T-helper 2 cell (primary cell): ENCODE measurements around the gene AS3MT.

Source experiments
- DNase-seq, 5 experiments: peaks; one replicate each; pipeline versions ENCODE4 v3.0.0 to v3.0.0-alpha.2; 2012 to 2022

Gene AS3MT

DNA sequence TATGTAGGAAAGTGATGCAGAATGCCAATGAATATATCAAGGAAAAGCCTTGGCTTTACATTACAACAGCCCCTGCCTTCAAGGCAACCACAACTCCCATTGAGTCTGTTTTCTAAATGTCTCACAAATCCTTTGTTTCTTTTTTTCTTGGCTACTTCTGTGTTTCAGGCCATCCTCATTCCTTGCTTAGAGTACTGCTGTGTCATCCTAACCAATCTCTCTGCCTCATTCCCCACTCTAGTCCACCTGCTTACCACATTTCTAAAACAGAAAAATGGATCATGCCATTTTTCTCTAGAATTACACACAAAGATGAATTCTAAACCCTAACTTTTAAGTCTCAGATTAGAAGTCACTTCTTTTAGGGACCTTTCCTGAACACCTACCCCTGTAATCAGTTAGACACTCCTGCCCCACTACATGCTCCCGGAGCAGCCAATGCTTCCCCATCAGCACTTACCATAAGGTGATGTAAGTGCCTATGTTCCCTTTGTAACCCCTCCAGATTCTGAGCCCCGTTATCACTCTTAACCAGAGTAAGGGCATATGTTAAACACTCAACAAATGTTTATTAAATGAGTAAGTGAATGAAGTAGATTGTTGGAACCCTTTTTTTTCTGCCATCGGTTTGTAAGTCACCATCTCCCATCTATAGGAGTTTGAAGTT is 12.4 kb upstream of the AS3MT start:
- no peak for DNase-seq

DNA sequence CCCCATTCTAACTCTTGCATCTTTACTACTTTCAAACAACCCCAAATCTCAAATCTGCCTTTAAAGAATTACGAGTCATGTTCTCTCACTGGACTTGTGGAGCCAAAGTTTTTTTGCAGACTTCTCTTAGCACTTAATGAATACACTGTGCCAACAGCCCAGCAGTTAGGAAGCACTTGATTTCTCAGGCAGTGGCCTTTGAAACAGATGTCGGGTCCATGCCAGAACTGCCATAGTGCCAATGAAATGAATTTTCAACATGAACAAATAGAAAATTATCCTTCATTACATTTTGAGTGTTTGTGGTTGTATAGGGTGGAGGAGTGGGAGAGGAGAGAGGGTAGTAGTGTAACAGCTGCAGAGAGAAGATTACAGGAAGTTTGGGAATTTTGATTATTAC is 9.4 kb upstream of the AS3MT start:
- no peak for DNase-seq

DNA sequence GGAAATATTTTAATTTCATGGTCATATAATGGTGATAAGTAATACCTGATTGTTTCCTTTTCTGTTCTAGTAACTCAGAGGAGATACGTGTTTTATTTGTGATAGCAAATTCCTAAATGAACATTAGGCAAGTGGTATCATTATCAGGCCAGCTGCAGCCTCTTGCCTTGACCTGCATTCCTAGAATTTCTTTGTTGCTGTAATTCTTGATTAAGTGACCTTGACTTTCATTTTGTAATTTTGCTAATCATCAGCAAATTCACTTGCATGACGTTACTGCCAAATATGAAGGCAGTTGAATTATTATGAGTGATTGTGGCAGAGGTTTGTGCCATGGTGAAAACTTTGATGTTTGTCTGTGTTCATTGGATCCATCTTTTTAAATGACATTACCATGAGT is 5.6 kb upstream of the AS3MT start:
- DNase-seq: no peak

DNA sequence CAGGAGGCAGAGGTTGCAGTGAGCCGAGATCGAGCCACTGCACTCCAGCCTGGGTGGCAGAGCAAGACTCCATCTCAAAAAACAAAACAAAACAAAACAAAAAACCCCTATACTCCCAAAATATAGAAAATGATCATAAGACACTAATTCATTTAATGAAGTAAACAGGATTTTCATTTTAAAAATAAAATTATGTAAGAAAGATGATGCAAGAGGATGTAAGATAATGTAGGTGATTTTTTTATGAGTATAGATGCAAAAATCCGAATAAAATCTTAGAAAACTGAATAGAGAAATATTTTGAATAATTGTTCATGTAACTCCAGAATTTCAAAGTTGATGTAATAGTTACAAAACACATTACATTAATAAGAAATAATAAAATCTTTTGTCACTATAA is 3.6 kb upstream of the AS3MT start:
- DNase-seq: no peak

DNA sequence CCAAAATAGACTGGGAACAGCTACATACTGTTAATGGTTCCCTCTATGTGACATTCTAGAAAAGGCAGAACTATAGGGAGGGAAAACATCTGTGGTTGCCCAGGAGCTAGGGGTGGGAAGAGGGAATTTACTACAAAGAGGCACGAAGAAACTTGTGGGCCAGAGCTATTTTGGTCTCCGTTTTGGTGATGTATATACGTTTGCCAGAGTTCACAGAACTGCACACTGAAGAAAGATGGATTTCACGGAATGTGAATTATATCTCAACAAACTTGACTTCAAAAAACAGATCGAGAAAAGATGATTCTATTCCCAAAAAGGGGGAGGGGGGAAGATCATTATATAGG is 386 bp upstream of the AS3MT start:
- no peak for DNase-seq

DNA sequence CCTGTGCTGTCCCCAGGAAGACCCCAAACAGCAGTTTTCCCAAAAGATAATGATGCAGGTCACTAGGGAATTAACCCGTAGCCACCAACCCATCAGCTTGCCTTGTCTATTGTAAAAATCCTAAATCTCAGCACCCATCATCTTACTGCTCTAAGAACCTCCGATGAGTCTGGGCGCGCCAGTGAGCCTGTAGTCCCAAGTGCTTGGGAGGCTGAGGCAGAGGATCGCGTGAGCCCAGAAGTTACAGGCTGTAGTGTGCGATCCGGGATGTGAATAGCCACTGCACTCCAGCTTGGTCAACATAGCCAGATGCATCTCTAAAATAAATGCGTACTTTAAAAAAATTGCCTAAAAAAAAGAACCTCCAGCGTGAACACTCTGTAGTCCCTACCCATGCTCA is 951 bp downstream of the AS3MT start:
- no peak for DNase-seq

DNA sequence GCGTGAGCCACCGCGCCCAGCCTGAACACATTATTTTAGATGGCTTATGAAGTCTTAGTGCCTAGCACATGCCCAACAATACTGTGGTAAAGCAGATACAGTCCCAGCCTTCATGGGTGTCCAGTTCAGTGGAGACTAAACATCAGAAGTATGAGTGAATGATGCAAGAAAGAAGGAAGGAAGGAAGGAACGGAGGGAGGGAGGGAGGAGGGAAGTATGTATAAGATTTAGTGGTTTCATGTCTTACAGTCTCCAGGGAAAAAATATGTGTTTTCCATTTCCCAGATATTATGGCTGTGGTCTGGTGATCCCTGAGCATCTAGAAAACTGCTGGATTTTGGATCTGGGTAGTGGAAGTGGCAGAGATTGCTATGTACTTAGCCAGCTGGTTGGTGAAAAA is 2.9 kb downstream of the AS3MT start:
- DNase-seq: no peak

DNA sequence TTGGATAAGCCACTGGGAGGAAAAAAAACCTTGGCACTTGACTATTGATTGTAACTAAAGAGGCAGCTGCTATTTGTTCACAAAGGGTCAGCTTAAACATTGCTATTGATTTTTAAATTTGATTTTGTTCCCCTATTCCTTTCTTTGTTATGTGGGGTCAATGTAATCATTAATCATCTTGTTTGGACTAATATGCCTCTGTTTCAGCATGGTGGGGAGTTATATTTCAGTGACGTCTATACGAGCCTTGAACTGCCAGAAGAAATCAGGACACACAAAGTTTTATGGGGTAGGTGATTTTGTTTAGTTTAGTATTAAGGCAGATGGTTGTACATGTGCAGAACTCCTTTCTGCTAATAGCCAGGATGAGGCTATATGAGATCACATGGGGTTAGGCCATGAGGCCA is 7.5 kb downstream of the AS3MT start:
- DNase-seq: no peak

DNA sequence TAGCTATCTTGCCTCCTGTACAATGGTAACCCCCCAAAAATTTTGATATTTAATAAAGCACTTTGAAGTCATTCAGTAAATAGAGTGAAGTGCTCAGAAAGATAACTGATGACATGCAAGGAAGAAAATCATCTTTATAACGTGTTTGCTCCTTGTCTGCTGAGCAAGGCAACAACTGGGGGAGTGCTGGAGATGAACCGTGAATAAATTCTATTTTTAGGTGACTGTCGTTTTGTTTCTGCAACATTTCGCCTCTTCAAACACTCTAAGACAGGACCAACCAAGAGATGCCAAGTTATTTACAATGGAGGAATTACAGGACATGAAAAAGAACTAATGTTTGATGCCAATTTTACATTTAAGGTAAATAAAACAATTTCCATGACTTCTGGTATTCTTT is 9.4 kb downstream of the AS3MT start:
- no peak for DNase-seq

DNA sequence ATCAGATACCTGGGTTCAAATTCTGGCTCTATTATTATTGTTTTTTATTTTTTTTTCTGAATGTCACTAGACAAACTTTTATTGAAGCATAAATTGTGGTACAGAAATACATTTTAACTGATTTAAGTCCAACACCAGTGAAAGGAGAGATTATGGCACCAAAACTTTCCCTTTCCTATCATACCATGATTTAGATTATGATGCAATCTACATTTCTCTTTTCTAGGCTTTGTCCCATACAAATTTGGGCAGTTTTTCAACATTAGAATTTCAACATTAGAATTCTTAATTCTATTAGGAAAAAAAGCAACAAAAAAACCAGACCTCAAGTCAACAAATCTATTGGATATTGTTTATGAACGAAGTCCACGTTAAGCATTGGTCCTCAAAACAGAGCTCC is 11.0 kb downstream of the AS3MT start:
- no peak for DNase-seq

DNA sequence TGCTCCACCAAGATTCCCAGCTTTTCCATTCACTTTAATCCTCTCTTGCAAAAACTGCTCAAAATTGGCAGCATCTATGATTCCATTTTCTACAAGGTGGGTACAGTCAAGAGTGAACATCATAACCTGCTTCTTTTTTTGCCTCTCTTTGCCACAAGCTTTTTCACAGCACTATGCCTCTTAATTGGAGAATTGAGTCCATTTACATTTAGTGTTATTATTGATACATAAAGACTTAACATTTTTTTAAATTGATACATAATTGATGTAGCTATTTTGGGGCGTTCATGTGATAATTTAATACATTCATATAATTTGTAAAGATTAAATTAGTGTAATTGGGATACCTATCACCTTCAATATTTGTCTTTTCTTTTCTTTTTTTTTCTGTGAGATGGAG is 18.8 kb downstream of the AS3MT start:
- DNase-seq: no peak

DNA sequence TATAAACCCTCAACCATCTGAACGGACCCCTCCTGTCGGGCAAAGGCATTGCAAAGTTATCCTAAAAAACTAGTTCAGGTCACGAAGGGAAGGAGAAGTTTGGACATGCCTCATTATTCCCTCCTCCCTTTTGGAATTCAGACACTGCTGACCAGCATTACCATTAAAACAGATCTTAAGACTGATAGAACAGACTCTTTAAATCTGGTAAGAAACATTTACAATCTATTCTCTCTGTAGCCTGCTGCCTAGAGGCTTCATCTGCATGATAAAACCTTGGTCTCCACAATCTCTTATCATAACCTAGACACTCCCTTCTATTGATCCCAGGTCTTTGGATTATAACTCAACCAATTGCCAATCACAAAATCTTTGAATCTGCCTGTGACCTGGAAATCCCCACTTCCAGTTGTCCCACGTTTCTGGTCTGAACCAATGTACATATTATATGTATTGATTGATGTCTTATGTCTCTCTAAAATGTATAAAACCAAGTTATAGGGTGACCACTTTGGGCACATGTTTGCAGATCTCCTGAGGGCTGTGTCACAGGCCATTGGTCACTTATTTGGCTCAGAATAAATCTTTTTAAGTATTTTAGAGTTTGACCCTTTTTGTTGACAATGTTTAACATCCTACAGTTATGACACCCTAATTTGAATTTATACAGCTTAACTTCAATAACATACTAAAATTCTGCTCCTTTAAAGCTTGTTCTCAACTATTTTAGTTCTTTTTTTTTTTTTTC is 25.4 kb downstream of the AS3MT start:
- DNase-seq: no peak

DNA sequence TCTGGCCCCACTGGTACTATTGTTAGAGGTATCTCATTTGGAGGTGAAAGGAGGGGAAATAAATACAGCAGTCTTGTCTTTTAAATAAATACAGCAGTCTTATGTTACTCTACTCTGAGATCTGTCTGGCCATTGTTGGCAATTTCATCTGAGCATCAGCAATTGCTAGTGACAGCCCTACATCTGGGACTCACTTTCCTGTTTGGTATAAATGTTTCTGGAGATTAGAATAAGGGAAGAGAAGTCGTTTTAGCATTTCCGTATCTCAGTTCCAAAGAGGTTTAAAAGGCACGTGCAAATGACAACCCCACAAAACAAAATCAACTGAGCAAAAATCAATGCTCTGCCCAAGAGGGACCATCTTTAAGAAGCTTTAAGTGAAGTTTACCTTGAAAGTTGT is 30.7 kb downstream of the AS3MT start:
- no peak for DNase-seq

DNA sequence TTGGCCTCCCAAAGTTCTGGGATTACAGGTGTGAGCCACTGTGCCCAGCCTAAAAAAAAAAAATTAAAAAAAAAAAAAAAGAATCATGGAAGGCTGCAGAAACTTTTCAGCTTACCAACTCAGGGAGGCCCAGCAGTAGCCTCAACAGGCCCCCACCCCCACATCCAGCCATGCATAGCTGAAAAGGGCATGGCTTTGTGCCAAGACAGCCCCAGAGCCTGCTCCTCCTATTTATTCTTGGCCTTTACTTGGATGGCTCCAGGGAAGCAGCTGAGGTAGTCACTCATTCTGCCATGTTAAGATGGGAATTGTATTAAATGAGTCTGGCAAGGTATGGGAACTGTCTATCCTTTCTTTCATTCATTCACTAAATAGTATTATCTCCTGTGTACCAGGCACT is 35.1 kb downstream of the AS3MT start:
- DNase-seq: no peak

DNA sequence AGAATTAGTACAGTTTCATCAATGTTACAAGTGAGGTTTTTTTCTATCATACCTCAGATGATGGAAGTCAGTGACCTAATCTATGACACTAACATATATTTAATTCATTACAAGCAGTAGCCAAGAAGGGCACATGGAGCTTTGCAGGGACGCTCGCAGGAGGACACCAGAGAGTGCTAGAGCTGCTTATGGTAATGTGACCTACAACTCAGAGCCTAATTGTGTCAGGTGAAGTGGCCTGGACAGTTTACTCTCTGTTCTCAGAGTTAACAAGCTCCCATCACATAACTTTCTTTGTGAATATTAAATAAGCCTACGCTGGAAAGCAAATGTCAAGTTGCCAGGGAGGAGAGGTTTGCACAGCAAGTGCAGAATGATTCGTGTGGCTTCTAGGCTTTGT is 37.2 kb downstream of the AS3MT start:
- DNase-seq: no peak

DNA sequence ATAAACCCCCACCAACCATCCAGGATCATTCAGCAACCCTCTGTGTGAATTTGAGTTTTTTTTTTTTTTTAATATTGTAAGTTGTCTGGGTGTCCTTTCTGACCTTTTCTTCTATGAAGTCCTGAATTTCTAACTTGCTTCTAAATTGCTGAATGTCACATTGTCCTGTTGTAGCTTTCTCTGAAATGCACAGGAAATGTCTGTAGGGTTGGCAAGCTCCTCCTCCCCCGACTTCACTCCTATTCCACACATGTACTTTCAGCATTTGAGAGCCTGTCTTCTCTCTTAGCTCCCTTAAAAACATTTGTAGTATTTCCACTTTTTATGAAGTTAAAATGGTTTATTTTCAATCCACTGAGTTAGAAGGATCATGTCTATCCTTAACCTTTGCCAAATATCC is 45.5 kb downstream of the AS3MT start:
- peak in 1 of 5 experiments; percentile 44 for DNase-seq

DNA sequence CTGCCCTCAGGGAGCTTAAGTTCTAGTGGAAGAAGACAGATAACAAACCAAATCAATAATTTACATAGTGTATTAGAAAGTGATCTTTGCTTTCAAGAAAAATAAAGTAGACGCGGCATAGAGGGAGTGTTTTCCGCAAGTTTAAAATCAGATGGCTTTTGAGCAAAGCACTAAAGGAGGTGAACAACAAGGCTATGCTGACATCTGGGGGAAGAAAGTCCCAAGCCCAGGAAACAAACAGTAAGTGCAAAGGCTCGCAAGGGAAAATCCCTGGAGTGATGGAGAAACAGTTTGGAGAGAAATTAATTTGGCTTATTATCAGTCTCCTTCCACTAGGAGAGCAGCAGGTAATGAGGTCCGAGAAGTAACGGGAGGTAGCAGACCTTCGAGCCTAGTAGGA is 46.9 kb downstream of the AS3MT start:
- DNase-seq: no peak

DNA sequence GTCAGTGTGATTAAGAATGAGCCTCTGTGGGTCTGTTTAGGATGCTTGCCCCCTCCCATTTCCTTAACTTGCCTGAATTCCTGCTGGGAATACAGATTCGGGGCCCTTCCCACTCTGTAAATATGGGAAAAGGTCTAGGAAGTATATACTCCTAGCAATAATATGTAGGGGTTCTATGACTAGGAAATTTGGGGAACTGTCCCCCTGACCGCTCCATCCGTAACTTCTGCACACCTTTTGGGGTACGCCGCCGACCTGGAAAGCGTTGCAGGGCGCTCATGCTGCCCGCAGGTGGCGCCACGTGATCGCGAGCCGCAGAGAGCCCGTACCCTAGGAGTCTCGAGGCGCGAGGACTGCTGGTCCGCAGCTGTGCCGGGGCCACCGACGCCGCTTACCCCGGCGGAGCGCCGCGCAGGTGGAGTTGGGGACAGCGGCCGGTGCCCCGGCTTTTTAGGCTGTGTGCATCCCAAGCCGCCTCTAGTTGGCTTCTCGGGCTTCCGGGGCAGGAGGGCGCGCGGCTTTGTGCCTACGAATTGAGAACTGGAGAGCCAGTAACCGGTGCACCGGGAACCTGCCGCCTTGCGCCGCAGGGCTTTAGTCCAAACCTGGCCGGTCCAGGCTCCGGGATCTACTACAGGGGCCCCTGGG is 48.2 kb downstream of the AS3MT start:
- peak; percentile 63 to 84 (median 72) for DNase-seq

DNA sequence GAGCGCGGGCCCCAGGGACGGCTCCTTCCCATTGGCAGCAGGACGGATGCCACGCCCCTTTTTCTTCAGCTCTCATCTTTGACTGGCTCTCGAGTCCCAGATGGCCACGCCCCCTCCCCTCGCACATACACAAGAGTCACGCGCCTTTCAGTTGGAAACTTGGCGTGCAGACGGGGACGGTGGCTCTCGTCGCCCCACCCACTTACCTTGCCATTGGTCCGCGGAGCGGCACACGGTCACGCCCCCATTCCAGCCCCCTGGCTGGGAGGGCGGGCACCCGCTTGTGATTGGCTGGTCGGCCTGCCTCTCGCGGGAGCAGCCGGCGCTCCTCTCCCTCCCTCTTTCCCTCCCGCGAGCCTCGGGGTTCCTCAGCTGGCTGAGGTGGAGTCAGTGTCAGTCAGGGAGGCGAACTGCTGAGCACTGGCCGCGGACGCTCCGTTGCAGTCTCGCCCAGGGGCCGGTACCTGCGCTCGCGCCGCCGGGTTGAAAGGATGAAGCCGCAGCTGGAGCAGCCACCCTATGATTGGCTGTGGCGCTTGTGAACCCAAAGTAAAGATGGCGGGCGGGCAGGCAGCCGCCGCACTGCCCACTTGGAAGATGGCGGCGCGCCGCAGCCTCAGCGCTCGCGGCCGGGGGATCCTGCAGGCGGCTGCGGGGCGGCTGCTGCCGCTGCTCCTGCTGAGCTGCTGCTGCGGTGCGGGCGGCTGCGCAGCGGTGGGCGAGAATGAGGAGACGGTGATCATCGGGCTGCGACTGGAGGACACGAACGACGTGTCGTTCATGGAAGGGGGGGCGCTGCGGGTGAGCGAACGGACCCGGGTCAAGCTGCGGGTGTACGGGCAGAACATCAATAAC is 48.9 kb downstream of the AS3MT start, which contains the start of gene CNNM2:
Gene CNNM2, plus strand, starts transcription at position 333 of the 855 bp plus-strand sequence. Its CDS starts 187 bp downstream, at position 520.
- peak; percentile 99 to 100 (median 99) for DNase-seq

DNA sequence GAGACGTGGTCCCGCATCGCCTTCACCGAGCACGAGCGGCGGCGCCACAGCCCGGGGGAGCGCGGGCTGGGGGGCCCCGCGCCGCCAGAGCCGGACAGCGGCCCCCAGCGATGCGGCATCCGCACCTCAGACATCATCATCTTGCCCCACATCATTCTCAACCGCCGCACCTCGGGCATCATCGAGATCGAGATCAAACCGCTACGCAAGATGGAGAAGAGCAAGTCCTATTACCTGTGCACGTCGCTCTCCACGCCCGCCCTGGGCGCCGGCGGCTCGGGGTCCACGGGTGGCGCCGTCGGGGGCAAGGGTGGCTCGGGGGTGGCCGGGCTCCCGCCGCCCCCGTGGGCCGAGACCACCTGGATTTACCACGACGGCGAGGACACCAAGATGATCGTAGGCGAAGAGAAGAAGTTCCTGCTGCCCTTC is 49.6 kb downstream of the AS3MT start:
- peak in 3 of 5 experiments; percentile 22 to 72 (median 26) for DNase-seq

DNA sequence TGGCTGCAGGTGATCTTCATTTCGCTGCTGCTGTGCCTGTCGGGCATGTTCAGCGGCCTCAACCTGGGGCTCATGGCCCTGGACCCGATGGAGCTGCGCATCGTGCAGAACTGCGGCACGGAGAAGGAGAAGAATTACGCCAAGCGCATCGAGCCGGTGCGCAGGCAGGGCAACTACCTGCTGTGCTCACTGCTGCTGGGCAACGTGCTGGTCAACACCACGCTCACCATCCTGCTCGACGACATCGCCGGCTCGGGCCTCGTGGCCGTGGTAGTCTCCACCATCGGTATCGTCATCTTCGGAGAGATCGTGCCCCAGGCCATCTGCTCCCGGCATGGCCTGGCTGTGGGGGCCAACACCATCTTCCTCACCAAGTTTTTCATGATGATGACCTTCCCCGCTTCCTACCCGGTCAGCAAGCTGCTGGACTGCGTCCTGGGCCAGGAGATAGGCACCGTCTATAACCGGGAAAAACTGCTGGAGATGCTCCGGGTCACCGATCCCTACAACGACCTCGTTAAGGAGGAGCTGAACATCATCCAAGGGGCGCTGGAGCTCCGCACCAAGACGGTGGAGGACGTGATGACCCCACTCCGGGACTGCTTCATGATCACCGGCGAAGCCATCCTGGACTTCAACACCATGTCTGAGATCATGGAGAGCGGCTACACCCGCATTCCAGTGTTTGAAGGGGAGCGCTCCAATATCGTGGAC is 50.1 kb downstream of the AS3MT start:
- peak in 1 of 5 experiments; percentile 48 for DNase-seq

DNA sequence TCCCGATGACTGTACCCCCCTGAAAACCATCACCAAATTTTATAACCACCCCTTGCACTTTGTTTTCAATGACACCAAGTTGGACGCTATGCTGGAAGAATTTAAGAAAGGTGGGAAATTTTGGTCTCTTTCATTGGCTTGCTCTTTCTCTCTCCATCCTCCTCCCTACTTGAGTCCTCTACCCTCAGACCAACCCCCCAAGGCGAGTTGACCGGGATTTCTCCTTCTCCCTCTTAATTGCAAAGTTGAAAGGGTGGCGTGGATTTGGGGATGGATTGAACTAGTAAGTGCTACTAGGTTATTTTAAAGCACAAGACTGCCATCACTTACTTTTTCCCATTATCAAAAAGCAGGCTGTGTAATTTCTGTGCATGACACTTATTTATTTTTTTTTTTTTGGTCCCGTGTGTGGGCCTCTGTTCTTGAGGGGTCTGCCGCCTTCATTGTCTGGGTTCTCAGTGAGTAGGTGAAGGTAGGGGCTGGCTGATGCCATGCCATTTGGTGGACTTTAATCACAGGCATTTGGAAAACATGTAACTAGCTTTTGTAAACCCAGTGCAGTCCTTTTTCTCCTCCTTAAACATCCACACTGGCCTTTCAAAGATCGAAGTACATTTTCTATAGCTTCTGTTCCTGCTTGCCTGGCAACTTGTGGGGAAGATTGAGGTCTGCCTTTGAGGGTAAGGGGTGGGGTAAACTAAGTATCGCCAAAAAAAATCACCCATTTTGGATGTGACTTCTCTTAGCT is 50.9 kb downstream of the AS3MT start:
- DNase-seq: no peak
